K562 (cell line): ENCODE data around the gene HDAC7. TPM values are rescaled to one million over a fixed set of nuclear protein-coding genes. Genes with fewer than 3 reads are reported as not detected.

Experiments used
- ATAC-seq: fragments of 200-7000 bp; cut with Tn5 transposase; 3 replicates; pipeline ENCODE4 v1.9.1; 2020; ENCODE audit warnings: moderate library complexity
- BruUV-seq: library from RNA; stranded (reverse); fragments of 400-500 nt; replicated peaks from 2 replicates; lab custom pipeline; 2021; lab: Mats Ljungman, UMichigan
- CTCF ChIA-PET: fragments of 300-600 bp; formaldehyde crosslinking; extraction: SDS; loops from one replicate; lab custom pipeline; 2021; ENCODE audit warnings: low intra/inter-chr PET ratio; lab: Yijun Ruan, JAX
- POLR2A ChIA-PET: fragments of 300-600, 350-650 bp; sonication (Branson Sonifier 250); formaldehyde crosslinking; extraction: SDS; loops from one replicate; lab custom pipeline; 2021; ENCODE audit warnings: antibody characterized with exemption, inconsistent platforms; lab: Yijun Ruan, JAX
- DNase-seq, 4 experiments: peaks; one replicate each; pipeline versions ENCODE4 v3.0.0 to v3.0.0-alpha.2; 2011 to 2018; ENCODE audit warnings: low spot score in 3 of 4, mixed read lengths in 3 of 4; ENCODE audit errors: extremely low read depth in 1 of 4
- FAIRE-seq: peaks from 2 replicates; lab custom pipeline; 2011; peaks lifted over from hg19 to GRCh38; lab: Jason Lieb, UNC
- H2AFZ ChIP-seq: 2 replicates; pipeline ENCODE4 v1.6.0; 2011; ENCODE audit warnings: low read depth, low read length, control low read depth, inconsistent platforms
- H3K27ac ChIP-seq: fragments of 200-600 bp; 3 replicates; pipeline ENCODE4 v1.8.0; 2011; ENCODE audit warnings: low read depth, mild to moderate bottlenecking, control low read depth, inconsistent platforms, low read length, moderate library complexity, mixed read lengths; ENCODE audit errors: extremely low read depth
- H3K27me3 ChIP-seq, 2 experiments: fragments of 300-600 bp in 1 of 2; 2 replicates in 1 of 2; 3 replicates in 1 of 2; pipeline versions ENCODE4 v1.6.0 to v1.8.0; 2011; ENCODE audit warnings: inconsistent platforms in 2 of 2, low read length in 2 of 2, mild to moderate bottlenecking in 1 of 2, mixed read lengths in 1 of 2, moderate library complexity in 1 of 2; ENCODE audit not compliant: control insufficient read depth in 2 of 2, insufficient read depth in 2 of 2
- H3K36me3 ChIP-seq: fragments of 300-600 bp; 3 replicates; pipeline ENCODE4 v1.8.0; 2011; ENCODE audit warnings: mild to moderate bottlenecking, low read length, inconsistent platforms; ENCODE audit not compliant: control insufficient read depth, insufficient read depth
- H3K4me1 ChIP-seq, 2 experiments: fragments of 200-600 bp in 1 of 2; replicated peaks in 1 of 2; 2 replicates in 1 of 2; 3 replicates in 1 of 2; pipeline versions ENCODE4 v1.5.1 to v1.8.0; 2011; ENCODE audit warnings: inconsistent platforms in 2 of 2, low read length in 2 of 2, mild to moderate bottlenecking in 1 of 2, mixed read lengths in 1 of 2, moderate library complexity in 1 of 2; ENCODE audit not compliant: control insufficient read depth in 2 of 2, insufficient read depth in 2 of 2
- H3K4me2 ChIP-seq: 2 replicates; pipeline ENCODE4 v1.6.1; 2011; ENCODE audit warnings: low read length, control low read depth, inconsistent platforms, mixed read lengths; ENCODE audit not compliant: insufficient read depth
- H3K4me3 ChIP-seq: fragments of 200-600 bp; sonication (generic), shearing (Covaris generic); 2 replicates; pipeline ENCODE4 v1.5.1; 2016; ENCODE audit warnings: control low read depth, inconsistent platforms
- H3K79me2 ChIP-seq: fragments of 200-600 bp; 3 replicates; pipeline ENCODE4 v1.8.0; 2011; ENCODE audit warnings: low read length, inconsistent platforms; ENCODE audit not compliant: control insufficient read depth, insufficient read depth
- H3K9ac ChIP-seq, 2 experiments: 2 replicates each; pipeline versions ENCODE4 v1.6.0 to v1.6.1; 2011; ENCODE audit warnings: low read depth in 2 of 2, low read length in 2 of 2, control low read depth in 1 of 2, inconsistent platforms in 1 of 2, mild to moderate bottlenecking in 1 of 2, mixed read lengths in 1 of 2; ENCODE audit not compliant: insufficient read depth in 1 of 2
- H3K9me1 ChIP-seq: one replicate; pipeline ENCODE4 v1.6.0; 2011; ENCODE audit warnings: inconsistent platforms, mild to moderate bottlenecking, low read length, moderate library complexity; ENCODE audit not compliant: control insufficient read depth, insufficient read depth
- H3K9me3 ChIP-seq: replicated peaks from 2 replicates; pipeline ENCODE4 v1.5.1; 2011; ENCODE audit warnings: low read depth, low read length, inconsistent platforms; ENCODE audit not compliant: control insufficient read depth, insufficient read depth
- H4K20me1 ChIP-seq: replicated peaks from 2 replicates; pipeline ENCODE4 v1.6.1; 2011; ENCODE audit warnings: low read length, inconsistent platforms, mixed read lengths; ENCODE audit not compliant: control insufficient read depth, insufficient read depth
- DEAF1 ChIP-seq: fragments of 450-650 bp; formaldehyde crosslinking; IDR thresholded peaks from 2 replicates; pipeline ENCODE4 v1.4.0; 2020; ENCODE audit warnings: mild to moderate bottlenecking, moderate library complexity
- RNF219 ChIP-seq: fragments of 250-450 bp; sonication (Bioruptor Pico); IDR thresholded peaks from 2 replicates; pipeline ENCODE4 v1.5.0; 2022; ENCODE audit warnings: mild to moderate bottlenecking
- ZBTB33 ChIP-seq: sonication (generic); formaldehyde crosslinking; IDR thresholded peaks from 2 replicates; pipeline ENCODE4 v1.8.1; 2023; ENCODE audit warnings: mild to moderate bottlenecking, missing genetic modification reagents
- ZFX ChIP-seq: sonication (generic); formaldehyde crosslinking; IDR thresholded peaks from 2 replicates; pipeline ENCODE4 v1.8.0; 2022; ENCODE audit warnings: mild to moderate bottlenecking, missing genetic modification reagents, moderate library complexity
- WGBS: fragments of 100-300 bp; shearing (Covaris generic); methylation state at CpG from one replicate; pipeline ENCODE4 v1.1.6; 2016; ENCODE audit warnings: low coverage, mixed read lengths; ENCODE audit not compliant: insufficient coverage; ENCODE audit errors: missing lambda C conversion rate; 5-methylcytosine and 5-hydroxymethylcytosine counted together
- in situ Hi-C: fragments of 300-500 bp; cut with MboI; formaldehyde crosslinking; loops from 4 replicates; pipeline ENCODE4 v1.15.0; 2018; ENCODE audit warnings: inconsistent platforms, mixed read lengths
- intact Hi-C: fragments of 100-400 bp; cut with micrococcal nuclease; formaldehyde crosslinking; loops from 2 replicates; pipeline ENCODE4 v1.14.2; 2022
- polyA plus RNA-seq, 8 experiments: library from polyadenylated mRNA; depleted of rRNA in 4 of 8; stranded (reverse) in 5 of 8; unstranded in 3 of 8; fragments of >200 nt; fragmentation: Nextera tagmentation in 2 of 8; fragmentation: Illumina TruSeq in 1 of 8; extraction: Ambion mirVana in 2 of 8; extraction: Trizol in 1 of 8; gene quantifications; 2 replicates each; pipeline versions ENCODE4 v1.2.1 to v1.2.3, GENCODE V29; 2011 to 2014; ENCODE audit warnings: inconsistent platforms in 1 of 8, missing spikeins in 1 of 8
- total RNA-seq, 7 experiments: library from RNA; depleted of rRNA in 6 of 7; stranded (reverse); fragments of >200 nt in 6 of 7; fragmentation: Illumina TruSeq in 2 of 7; extraction: Trizol in 2 of 7; gene quantifications; 2 replicates each; pipeline versions ENCODE4 v1.2.1 to v1.2.3, GENCODE V29; 2011 to 2021; ENCODE audit warnings: low replicate concordance in 1 of 7

Gene HDAC7
- total and polyA plus RNA-seq, 9 of the 15 experiments (the other 6 are each of a cell fraction or from before 2014, with no cell fraction given), result 2.5 to 129 (median 31.1) TPM

- no peak for DNase-seq
- peak overlapping the region; percentile 71; the same call in 2 of the 3 replicates for H3K27ac ChIP-seq
- peak overlapping the region; percentile 65 for H2AFZ ChIP-seq
- H3K4me3 ChIP-seq, result no peak overlapping the region
- 78% methylated on average over 10 of the region's 13 CpGs for WGBS
- CTCF ChIA-PET, result interaction anchor here (0.5 kb wide), 1 partner anchor 240 kb away, joined by 5 read pairs; no protein-coding TSS in a partner anchor
- in situ Hi-C loops (no loop called here), intact Hi-C loops (no loop called here)
- H3K4me2 ChIP-seq, result peak overlapping the region; percentile 67; the same call in 1 of the 2 replicates
- peak overlapping the region; percentile 38 to 80; a peak in 2 of 4 replicates for H3K9ac ChIP-seq
- no peaks in the 10 kb centered on the region for H3K9me1 ChIP-seq
- no peaks in the 10 kb centered on the region for H3K36me3 ChIP-seq
- peaks cover 6% of the 10 kb centered on the region; the same call in 2 of the 3 replicates for H3K79me2 ChIP-seq
- ATAC-seq, result no peak
- H3K27me3 ChIP-seq, result no peaks in the 10 kb centered on the region
- H4K20me1 ChIP-seq, result no peaks in the 10 kb centered on the region
- no peak for FAIRE-seq
- TF ChIP-seq ZBTB33 (CRISPR knock-in tag) (peak; percentile 62; the same call in 1 of the 2 replicates), RNF219 (CRISPR knock-in tag) (no peak), ZFX (CRISPR knock-in tag) (peak; percentile 14; the same call in 1 of the 2 replicates), DEAF1 (CRISPR knock-in tag) (no peak)
- H3K9me3 ChIP-seq, result no peaks in the 10 kb centered on the region
- no TSS peak for BruUV-seq
- POLR2A ChIA-PET, result interaction anchor here (0.7 to 2.2 kb wide), 7 partner anchors 12 to 116 kb away, joined by 3 to 11 read pairs (median 4); no protein-coding TSS in a partner anchor
- H3K4me1 ChIP-seq, result peaks cover 63 to 81% of the 10 kb centered on the region in 2 experiments
Measured at GRCh38 chr12:47832263-47832933, 12.7 kb upstream of the HDAC7 start.
